ENCODE results near the gene LHX3.
"Not testable (repeated sequence)": the region's sequence is repeated elsewhere in the genome, so short reads cannot be mapped to it uniquely, and the experiment has no call there.

LHX3 gene

DNA sequence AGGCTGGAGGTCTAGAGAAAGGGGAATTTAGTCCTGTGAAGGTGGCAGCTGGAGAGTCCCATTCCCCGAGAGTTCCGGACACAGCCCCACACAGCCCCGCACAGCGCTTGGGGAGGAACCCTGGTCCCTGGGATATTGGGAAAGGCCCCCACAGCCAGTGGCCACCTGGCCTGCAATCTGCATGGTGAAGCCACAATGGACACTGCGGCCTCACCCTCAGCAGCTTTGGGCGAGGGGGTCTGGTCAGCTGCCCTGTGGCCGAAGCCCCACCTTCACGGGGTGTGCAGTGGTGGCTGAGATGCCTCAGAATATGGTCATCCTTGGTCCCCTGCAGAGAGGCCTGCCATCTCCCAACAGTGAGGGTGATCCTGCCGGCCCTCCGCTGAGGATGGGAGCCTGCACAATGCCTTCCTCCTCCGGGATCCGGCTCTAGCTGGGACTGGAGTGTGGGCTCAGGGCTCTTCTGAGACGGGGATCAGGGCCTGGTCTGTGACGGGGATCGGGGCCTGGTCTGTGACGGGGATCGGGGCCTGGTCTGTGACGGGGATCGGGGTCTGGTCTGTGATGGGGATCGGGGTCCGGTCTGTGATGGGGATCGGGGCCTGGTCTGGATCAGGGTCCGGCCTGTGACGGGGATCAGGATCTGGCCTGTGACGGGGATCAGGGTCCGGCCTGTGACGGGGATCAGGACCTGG lies 52.9 kb downstream of the LHX3 start:
- no peak for DNase-seq

DNA sequence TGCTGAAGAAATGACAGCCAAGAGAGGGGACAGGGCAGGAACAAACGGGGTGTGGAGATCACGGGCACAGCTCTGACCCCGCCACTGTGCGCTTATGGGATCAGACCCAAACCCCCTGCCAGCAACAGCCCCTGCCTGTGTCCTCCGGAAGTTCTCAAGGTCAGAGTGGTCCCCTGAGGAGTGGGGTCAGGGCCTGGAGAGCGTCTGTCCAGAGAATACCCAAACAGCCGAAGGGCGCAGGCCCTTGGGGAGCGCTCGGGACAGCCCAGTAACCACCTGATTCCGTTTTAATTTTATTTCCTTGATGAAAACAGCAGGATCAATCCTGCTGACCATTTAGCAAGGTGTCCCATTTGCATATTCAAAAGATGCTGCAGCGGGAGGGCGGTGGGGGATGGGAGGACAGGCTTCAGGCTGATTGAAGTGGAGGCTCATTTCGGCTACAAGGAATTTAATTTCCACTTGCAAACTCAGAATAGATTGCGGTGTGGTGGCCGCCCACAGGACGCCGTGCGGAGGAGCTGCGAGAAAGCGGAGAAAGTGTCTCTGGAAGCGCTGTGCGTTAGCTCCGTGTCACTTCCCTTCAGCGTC lies 53.6 kb downstream of the LHX3 start:
- no peak for DNase-seq

DNA sequence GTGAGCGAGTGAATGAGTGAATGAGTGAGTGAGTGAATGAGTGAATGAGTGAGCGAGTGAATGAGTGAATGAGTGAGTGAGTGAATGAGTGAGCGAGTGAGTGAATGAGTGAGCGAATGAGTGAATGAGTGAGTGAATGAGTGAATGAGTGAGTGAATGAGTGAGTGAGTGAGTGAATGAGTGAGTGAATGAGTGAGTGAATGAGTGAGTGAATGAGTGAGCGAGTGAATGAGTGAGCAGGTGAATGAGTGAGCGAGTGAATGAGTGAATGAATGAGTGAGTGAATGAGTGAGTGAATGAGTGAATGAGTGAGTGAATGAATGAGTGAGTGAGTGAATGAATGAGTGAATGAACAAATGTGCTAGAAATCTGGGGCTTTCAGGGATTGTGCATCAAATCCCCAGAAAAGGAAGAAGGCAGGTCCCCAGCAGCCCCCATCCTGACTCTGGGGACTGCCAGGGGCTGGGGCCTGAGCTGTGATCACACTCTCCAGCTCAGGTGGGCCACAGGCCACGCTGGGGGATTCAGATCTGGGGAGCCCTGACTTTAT lies 54.2 kb downstream of the LHX3 start:
- DNase-seq: not testable (repeated sequence)

DNA sequence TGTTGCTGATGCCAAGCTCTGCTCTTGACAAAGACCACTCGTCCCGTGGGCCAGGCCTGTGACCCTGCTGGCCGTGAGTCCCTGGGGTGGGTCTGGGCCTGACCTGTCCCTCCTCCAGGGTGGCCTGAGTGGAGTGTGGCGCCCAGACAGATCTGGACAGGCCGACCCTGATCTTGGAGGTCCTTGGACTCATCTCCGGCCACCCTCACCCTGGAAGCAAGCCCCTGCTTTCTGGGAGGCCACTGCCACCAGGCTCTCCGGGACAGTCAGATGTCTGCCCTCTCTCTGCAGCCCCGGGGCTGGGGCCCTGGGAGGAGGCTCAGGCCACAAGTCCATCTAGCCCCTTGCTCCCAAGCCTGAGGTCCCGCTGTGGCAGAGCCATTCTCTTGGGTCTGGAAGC lies 55.1 kb downstream of the LHX3 start:
- DNase-seq: no peak

DNA sequence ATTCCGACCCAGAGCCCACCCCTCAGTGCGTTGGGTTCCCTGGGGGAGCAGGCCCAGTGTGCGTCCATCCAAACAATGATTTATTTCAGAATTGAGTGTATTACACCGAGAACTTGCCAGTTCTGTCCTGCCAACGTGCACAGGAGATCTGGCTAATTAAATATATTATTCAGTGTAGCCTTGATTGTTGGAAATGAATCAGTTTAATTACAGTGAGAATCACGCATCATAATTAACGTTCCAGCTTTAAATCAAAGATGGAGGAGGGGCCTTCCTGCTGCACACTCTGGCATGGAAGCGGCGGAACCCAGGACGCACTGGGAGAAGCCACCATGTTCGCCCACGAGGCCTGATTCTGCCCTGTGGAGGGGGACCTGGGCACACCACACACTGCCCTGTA lies 55.6 kb downstream of the LHX3 start:
- no peak for DNase-seq

DNA sequence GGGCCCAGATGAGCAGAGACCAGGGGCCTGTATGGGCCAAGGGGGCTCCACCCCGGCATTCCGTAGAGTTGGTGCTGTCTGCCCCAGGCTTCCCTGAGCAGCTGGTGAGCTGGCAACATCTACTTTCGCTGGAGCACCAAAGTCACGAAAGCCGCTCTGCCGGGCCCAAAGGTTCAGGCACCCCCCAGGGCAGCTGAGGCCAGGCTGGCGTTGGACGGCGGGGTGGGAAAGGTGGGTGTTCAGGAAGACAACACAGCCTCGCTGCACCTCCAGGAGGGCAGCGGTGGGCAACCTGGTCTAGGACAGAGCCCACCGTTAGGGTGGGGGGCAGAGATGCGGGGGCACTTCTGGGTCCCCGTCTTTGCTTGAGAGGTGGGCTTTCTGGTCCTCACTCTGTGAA lies 56.2 kb downstream of the LHX3 start:
- DNase-seq: no peak

DNA sequence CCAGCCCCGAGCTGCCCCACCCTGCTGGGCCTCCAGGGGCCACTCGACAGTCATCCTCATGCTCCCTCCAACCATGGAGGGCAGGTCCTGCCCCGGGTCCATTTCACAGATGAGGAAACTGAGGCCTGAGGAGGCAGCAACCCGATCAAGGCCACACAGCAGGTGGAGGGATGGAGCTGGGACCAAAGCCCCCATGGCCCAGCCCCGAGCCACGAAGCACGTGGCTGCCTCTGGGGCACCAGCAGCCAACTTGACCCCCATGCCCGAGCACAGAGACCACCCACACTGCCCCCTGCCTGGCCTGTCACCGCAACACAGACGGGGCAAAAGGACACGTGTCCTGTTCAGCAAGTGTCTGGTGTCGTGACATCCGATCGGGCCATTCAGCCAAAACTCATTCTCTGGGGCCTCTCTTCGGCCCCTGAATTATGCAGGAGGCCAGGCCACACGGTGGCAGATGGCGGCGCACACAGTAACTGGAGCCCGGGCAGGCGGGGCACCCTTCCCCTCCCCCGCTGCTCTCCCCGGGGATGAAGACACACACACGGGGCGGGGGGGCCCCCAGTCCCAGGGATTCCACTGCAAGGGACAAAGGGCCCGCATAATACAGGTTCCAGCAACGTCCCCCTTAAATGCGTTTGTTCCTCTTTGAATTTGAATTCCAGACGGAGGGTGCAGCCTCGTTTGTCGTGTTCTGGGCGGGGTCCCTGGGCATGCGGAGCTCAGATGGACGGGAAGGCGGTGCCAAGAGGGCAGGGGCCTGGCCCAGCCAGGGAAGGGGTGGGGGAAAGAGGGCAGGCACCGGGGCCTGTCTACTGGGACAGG lies 56.8 kb downstream of the LHX3 start:
- no peak for DNase-seq

DNA sequence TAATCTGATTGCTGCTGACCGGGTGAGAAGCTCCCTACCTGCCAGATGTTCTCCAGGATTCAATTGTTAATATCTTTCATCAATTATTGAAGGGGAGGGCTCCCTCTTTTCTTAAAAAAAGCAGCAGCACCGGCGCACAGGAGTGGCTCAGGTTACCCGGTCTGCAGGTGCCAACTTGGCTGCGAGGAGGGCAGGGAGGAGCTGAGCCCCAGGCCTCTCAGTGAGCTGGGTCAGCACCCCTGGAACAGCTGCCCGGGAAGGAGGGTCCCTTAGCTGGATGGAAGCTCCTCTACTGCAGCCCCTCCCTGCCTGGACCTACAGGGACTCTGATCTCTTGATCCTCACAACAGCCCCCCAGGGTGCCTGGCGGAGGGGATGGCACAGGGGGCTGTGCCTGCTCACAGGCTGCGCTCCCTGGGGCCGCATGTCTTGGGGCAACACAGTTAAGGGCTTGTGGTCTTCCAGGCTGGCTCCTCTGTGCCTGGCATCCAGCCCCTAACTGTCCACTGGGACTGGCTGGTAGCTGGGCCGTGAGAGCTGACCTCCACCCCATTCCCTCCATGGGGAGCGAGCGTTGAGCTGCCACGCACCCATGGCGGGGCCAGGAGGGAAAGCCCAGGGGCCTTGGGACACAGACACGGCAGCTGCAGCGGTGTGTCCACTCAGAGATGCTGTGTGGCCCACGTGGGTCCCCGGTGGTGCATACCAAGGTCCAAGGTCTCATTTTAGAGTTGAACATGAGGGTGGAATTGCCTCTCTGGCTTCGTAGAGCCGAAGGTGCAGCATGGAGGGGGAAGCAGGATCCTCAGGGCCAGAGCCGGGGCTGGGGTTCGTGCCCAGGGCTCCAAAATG lies 57.7 kb downstream of the LHX3 start:
- DNase-seq: no peak
